Measurements from ENCODE around the gene C4BPB. TPM values are rescaled to one million over a fixed set of nuclear protein-coding genes. Genes with fewer than 3 reads are reported as not detected.

The C4BPB gene
- total and polyA plus RNA-seq, 10 donors, result 0.24 to 1.4 (median 0.59) TPM; not detected in 1

GRCh38 chr1:207079706-207080241 lies 8.9 kb upstream of the C4BPB start:
- TF ChIP-seq CTCF (IDR thresholded peaks at IDR 0.05 in 8 of 11, conservative IDR thresholded peaks at IDR 0.05 in 3 of 11), result no peak
- no peak for TF ChIP-seq POLR2A (IDR thresholded peaks at IDR 0.05)
- no peak for TF ChIP-seq POLR2AphosphoS5 (IDR thresholded peaks at IDR 0.05)
- Histone ChIP-seq H3K9me3 (no peaks in the 10 kb centered on the region), H3K27ac (no peak overlapping the region), H3K4me1 (peaks cover 0 to 25% (median 8%) of the 10 kb centered on the region in 6 donors), H3K36me3 (peaks cover 0 to 67% (median 2%) of the 10 kb centered on the region in 6 donors), H3K27me3 (replicated peaks in 1 of 7) (no peaks in the 10 kb centered on the region), H3K4me3 (no peak overlapping the region)
- DNase-seq, result no peak
- WGBS, 5 donors, result 79 to 93% (median 92%) methylated on average over 6 of the region's 6 CpGs
- intact Hi-C loops (cut with DNase I; ENCODE audit: low total_unique reads), result loop anchor here (5.0 to 10.0 kb wide), 3 partner anchors 75 to 328 kb away; partner anchors contain the start of gene CD55

GRCh38 chr1:207081088-207081487 lies 7.6 kb upstream of the C4BPB start:
- no peak overlapping the region for H3K27ac ChIP-seq

GRCh38 chr1:207081806-207082205 lies 6.9 kb upstream of the C4BPB start:
- no peak for TF ChIP-seq POLR2AphosphoS5 (IDR thresholded peaks at IDR 0.05)
- TF ChIP-seq POLR2A (IDR thresholded peaks at IDR 0.05), result no peak
- no peak for TF ChIP-seq CTCF (IDR thresholded peaks at IDR 0.05 in 8 of 11, conservative IDR thresholded peaks at IDR 0.05 in 3 of 11)
- no peak for DNase-seq
- no peaks in the 10 kb centered on the region for H3K27me3 ChIP-seq (replicated peaks in 1 of 7)
- H3K4me3 ChIP-seq, result no peak overlapping the region
- peaks cover 0 to 29% (median 12%) of the 10 kb centered on the region in 6 donors for H3K4me1 ChIP-seq
- H3K36me3 ChIP-seq, result peaks cover 0 to 47% (median 0%) of the 10 kb centered on the region in 6 donors
- H3K9me3 ChIP-seq, result no peaks in the 10 kb centered on the region
- intact Hi-C loops (cut with DNase I; ENCODE audit: low total_unique reads), result loop anchor here (5.0 kb wide), 2 partner anchors 240 to 325 kb away; partner anchors contain the start of gene CD55
- no peak overlapping the region for H3K27ac ChIP-seq
- 85 to 95% (median 89%) methylated on average over 2 of the region's 2 CpGs for WGBS, 5 donors

More at GRCh38 chr1:207081088-207081487, 7.6 kb upstream of the C4BPB start:
- no peak for DNase-seq
- TF ChIP-seq CTCF (IDR thresholded peaks at IDR 0.05 in 8 of 11, conservative IDR thresholded peaks at IDR 0.05 in 3 of 11), result no peak
- TF ChIP-seq POLR2AphosphoS5 (IDR thresholded peaks at IDR 0.05), result no peak
- TF ChIP-seq POLR2A (IDR thresholded peaks at IDR 0.05), result no peak
- intact Hi-C loops (cut with DNase I; ENCODE audit: low total_unique reads), result loop anchor here (5.0 kb wide), 2 partner anchors 241 to 326 kb away; partner anchors contain the start of gene CD55
- Histone ChIP-seq H3K27me3 (replicated peaks in 1 of 7) (no peaks in the 10 kb centered on the region), H3K4me3 (no peak overlapping the region), H3K9me3 (no peaks in the 10 kb centered on the region), H3K4me1 (peaks cover 0 to 31% (median 12%) of the 10 kb centered on the region in 6 donors), H3K36me3 (peaks cover 0 to 54% (median 0%) of the 10 kb centered on the region in 6 donors)
- WGBS, 5 donors, result 63 to 78% (median 77%) methylated on average over 2 of the region's 2 CpGs

- DNase-seq, result no peak
- TF ChIP-seq POLR2AphosphoS5 (IDR thresholded peaks at IDR 0.05) (no peak), POLR2A (IDR thresholded peaks at IDR 0.05) (no peak), CTCF (IDR thresholded peaks at IDR 0.05 in 8 of 11, conservative IDR thresholded peaks at IDR 0.05 in 3 of 11) (no peak)
- Histone ChIP-seq H3K4me1 (peaks cover 0 to 22% (median 10%) of the 10 kb centered on the region in 6 donors), H3K4me3 (no peak overlapping the region), H3K9me3 (no peaks in the 10 kb centered on the region), H3K27me3 (replicated peaks in 1 of 7) (no peaks in the 10 kb centered on the region), H3K36me3 (peaks cover 0 to 32% (median 0%) of the 10 kb centered on the region in 6 donors), H3K27ac (no peak overlapping the region)
- intact Hi-C loops (cut with DNase I; ENCODE audit: low total_unique reads), result loop anchor here (5.0 kb wide), 2 partner anchors 238 to 323 kb away; partner anchors contain the start of gene CD55
- WGBS, 5 donors, result 69 to 88% (median 84%) methylated on average over 2 of the region's 2 CpGs
These were observed 4.4 kb upstream of the C4BPB start for GRCh38 chr1:207084232-207084631.
